SK-N-MC (cell line): ENCODE measurements around the gene THOP1.
A peak's percentile ranks its signal among the peaks of the same experiment; 100 is the strongest.

ENCODE experiments used
- DNase-seq: peaks from one replicate; pipeline ENCODE4 v3.0.0-alpha.2; 2011; ENCODE audit warnings: low read depth, low spot score
- H3K27ac ChIP-seq: fragments of 200-600 bp; sonication (generic); 2 replicates; pipeline ENCODE4 v1.5.1; 2016; ENCODE audit warnings: mixed run types
- H3K36me3 ChIP-seq: fragments of 200-600 bp; sonication (generic); 2 replicates; pipeline ENCODE4 v1.6.1; 2017; ENCODE audit warnings: antibody characterized with exemption, low read length, mixed read lengths; ENCODE audit not compliant: insufficient read depth
- H3K4me3 ChIP-seq: fragments of 200-600 bp; sonication (generic); 2 replicates; pipeline ENCODE4 v1.5.1; 2016
- H3K9ac ChIP-seq: fragments of 200-600 bp; sonication (generic); 2 replicates; pipeline ENCODE4 v1.8.0; 2017; ENCODE audit warnings: mixed run types, mixed read lengths; ENCODE audit not compliant: insufficient read length
- H3K9me3 ChIP-seq: fragments of 200-600 bp; sonication (generic); 2 replicates; pipeline ENCODE4 v1.6.1; 2017; ENCODE audit warnings: low read depth, mild to moderate bottlenecking, antibody characterized with exemption, low read length, moderate library complexity, mixed read lengths
- EZH2 ChIP-seq: fragments of 200-600 bp; sonication (generic); IDR thresholded peaks from one replicate; pipeline ENCODE4 v1.6.1; 2017; ENCODE audit warnings: antibody characterized with exemption
- FOXP2 ChIP-seq: optimal IDR thresholded peaks from 2 replicates; pipeline ENCODE3; 2011; ENCODE audit warnings: mild to moderate bottlenecking, moderate library complexity; ENCODE audit not compliant: insufficient read depth; ENCODE audit errors: extremely low read length, control extremely low read depth
- POLR2AphosphoS5 ChIP-seq: IDR thresholded peaks from 2 replicates; pipeline ENCODE4 v1.6.1; 2012; ENCODE audit warnings: mild to moderate bottlenecking, low read depth, low read length, borderline replicate concordance

Gene THOP1

GRCh38 chr19:2774083-2774679, 11.1 kb upstream of the THOP1 start:
- no peak overlapping the region for H3K27ac ChIP-seq
- no peak for DNase-seq
- H3K36me3 ChIP-seq = peaks cover 7% of the 10 kb centered on the region; the same call in 1 of the 2 replicates
- H3K9ac ChIP-seq = no peak overlapping the region
- H3K4me3 ChIP-seq = no peak overlapping the region
- no peak for TF ChIP-seq EZH2
- no peak for TF ChIP-seq POLR2AphosphoS5
- no peak for TF ChIP-seq FOXP2
- H3K9me3 ChIP-seq = no peaks in the 10 kb centered on the region

GRCh38 chr19:2774953-2775555, 10.2 kb upstream of the THOP1 start:
- Histone ChIP-seq H3K36me3 (peaks cover 9% of the 10 kb centered on the region; the same call in 1 of the 2 replicates), H3K27ac (no peak overlapping the region), H3K9me3 (no peaks in the 10 kb centered on the region), H3K9ac (no peak overlapping the region), H3K4me3 (no peak overlapping the region)
- no peak for DNase-seq
- TF ChIP-seq FOXP2 (no peak), POLR2AphosphoS5 (no peak), EZH2 (no peak)

GRCh38 chr19:2775556-2776430, 9.5 kb upstream of the THOP1 start:
- TF ChIP-seq EZH2 = no peak
- TF ChIP-seq POLR2AphosphoS5 = no peak
- TF ChIP-seq FOXP2 = no peak
- no peak for DNase-seq
- Histone ChIP-seq H3K36me3 (peaks cover 9% of the 10 kb centered on the region; the same call in 1 of the 2 replicates), H3K27ac (no peak overlapping the region), H3K9ac (no peak overlapping the region), H3K9me3 (no peaks in the 10 kb centered on the region), H3K4me3 (no peak overlapping the region)

- no peak overlapping the region for H3K4me3 ChIP-seq
- no peak for TF ChIP-seq POLR2AphosphoS5
- TF ChIP-seq FOXP2 = no peak
- TF ChIP-seq EZH2 = no peak
- no peak overlapping the region for H3K9ac ChIP-seq
- H3K36me3 ChIP-seq = peaks cover 9% of the 10 kb centered on the region; the same call in 1 of the 2 replicates
- DNase-seq = no peak
- H3K9me3 ChIP-seq = no peaks in the 10 kb centered on the region
- H3K27ac ChIP-seq = no peak overlapping the region
These were observed 7.2 kb upstream of the THOP1 start for GRCh38 chr19:2777952-2778683.

GRCh38 chr19:2779121-2779740, 6.1 kb upstream of the THOP1 start:
- H3K9me3 ChIP-seq = no peaks in the 10 kb centered on the region
- H3K27ac ChIP-seq = no peak overlapping the region
- no peak overlapping the region for H3K4me3 ChIP-seq
- peaks cover 9% of the 10 kb centered on the region; the same call in 1 of the 2 replicates for H3K36me3 ChIP-seq
- TF ChIP-seq EZH2 = no peak
- TF ChIP-seq POLR2AphosphoS5 = no peak
- no peak for TF ChIP-seq FOXP2
- no peak for DNase-seq
- no peak overlapping the region for H3K9ac ChIP-seq

GRCh38 chr19:2780284-2780683, 5.0 kb upstream of the THOP1 start:
- no peaks in the 10 kb centered on the region for H3K9me3 ChIP-seq
- H3K36me3 ChIP-seq = peaks cover 9% of the 10 kb centered on the region; the same call in 1 of the 2 replicates
- TF ChIP-seq EZH2 (no peak), POLR2AphosphoS5 (no peak)
- no peak overlapping the region for H3K27ac ChIP-seq
- DNase-seq = no peak
- no peak overlapping the region for H3K9ac ChIP-seq
- H3K4me3 ChIP-seq = no peak overlapping the region

- H3K36me3 ChIP-seq = peaks cover 14% of the 10 kb centered on the region; the same call in 1 of the 2 replicates
- H3K9me3 ChIP-seq = no peaks in the 10 kb centered on the region
- TF ChIP-seq POLR2AphosphoS5 (no peak), EZH2 (no peak), FOXP2 (no peak)
These were observed 2.9 kb upstream of the THOP1 start for GRCh38 chr19:2782329-2782935.

More at GRCh38 chr19:2782329-2782935, 2.9 kb upstream of the THOP1 start:
- Histone ChIP-seq H3K4me3 (peak overlapping the region; percentile 99), H3K9ac (peak overlapping the region; percentile 97), H3K27ac (peak overlapping the region; percentile 42)
- no peak for DNase-seq
